Caco-2 (cell line): ENCODE measurements around the gene SVOP. TPM values are rescaled to one million over a fixed set of nuclear protein-coding genes. Genes with fewer than 3 reads are reported as not detected.
"Not testable (repeated sequence)": the region's sequence is repeated elsewhere in the genome, so short reads cannot be mapped to it uniquely, and the experiment has no call there.

Experiments
- BruUV-seq: library from RNA; stranded (reverse); fragments of 400-500 nt; replicated peaks from 2 replicates; lab custom pipeline; 2021; lab: Mats Ljungman, UMichigan
- CTCF ChIA-PET: fragments of 300-600 bp; sonication (Branson Sonifier 250); formaldehyde crosslinking; loops from one replicate; lab custom pipeline; 2022; ENCODE audit warnings: antibody characterized with exemption; lab: Charles Lee
- POLR2A ChIA-PET: fragments of 300-600 bp; sonication (Branson Sonifier 250); formaldehyde crosslinking; loops from one replicate; lab custom pipeline; 2022; ENCODE audit warnings: antibody characterized with exemption; lab: Charles Lee
- DNase-seq, 2 experiments: peaks; one replicate each; pipeline versions ENCODE4 v3.0.0 to v3.0.0-alpha.2; 2020 to 2022
- H3K27me3 ChIP-seq: replicated peaks from 2 replicates; pipeline ENCODE4 v1.6.0; 2011; ENCODE audit warnings: low read length; ENCODE audit not compliant: control insufficient read depth, insufficient read depth
- H3K36me3 ChIP-seq: 2 replicates; pipeline ENCODE4 v1.5.1; 2011; ENCODE audit warnings: low read length; ENCODE audit not compliant: control insufficient read depth, insufficient read depth
- H3K4me1 ChIP-seq: fragments of 250-450 bp; sonication (Bioruptor Pico); 2 replicates; pipeline ENCODE4 v1.5.1; 2020; ENCODE audit warnings: mild to moderate bottlenecking
- H3K4me3 ChIP-seq: 2 replicates; pipeline ENCODE4 v1.5.1; 2011; ENCODE audit warnings: low read depth, mild to moderate bottlenecking, control low read depth, low read length
- H3K9me3 ChIP-seq: fragments of 250-450 bp; sonication (Bioruptor Pico); 2 replicates; pipeline ENCODE4 v1.5.1; 2020; ENCODE audit warnings: mild to moderate bottlenecking, moderate library complexity
- H3K27ac Mint-ChIP-seq: one replicate; pipeline ENCODE4 v1.8.0; 2022; ENCODE audit warnings: mixed read lengths; ENCODE audit not compliant: unreplicated experiment
- H3K27me3 Mint-ChIP-seq: one replicate; pipeline ENCODE4 v1.8.0; 2022; ENCODE audit warnings: mixed read lengths; ENCODE audit not compliant: insufficient read depth, unreplicated experiment
- H3K36me3 Mint-ChIP-seq: one replicate; pipeline ENCODE4 v1.8.0; 2022; ENCODE audit warnings: mild to moderate bottlenecking, mixed read lengths; ENCODE audit not compliant: insufficient read depth, unreplicated experiment
- H3K4me1 Mint-ChIP-seq: one replicate; pipeline ENCODE4 v1.8.0; 2022; ENCODE audit warnings: low read depth, mixed read lengths; ENCODE audit not compliant: unreplicated experiment
- H3K4me3 Mint-ChIP-seq: one replicate; pipeline ENCODE4 v1.8.0; 2022; ENCODE audit warnings: mild to moderate bottlenecking, moderate library complexity, mixed read lengths; ENCODE audit not compliant: unreplicated experiment
- H3K9me3 Mint-ChIP-seq: one replicate; pipeline ENCODE4 v1.8.0; 2022; ENCODE audit warnings: mixed read lengths; ENCODE audit not compliant: unreplicated experiment
- CTCF ChIP-seq, 2 experiments: fragments of 200-600 bp in 1 of 2; IDR thresholded peaks; 1 replicate in 1 of 2; 2 replicates in 1 of 2; pipeline versions ENCODE4 v1.5.1 to v1.8.0; 2011 to 2022; ENCODE audit warnings: antibody characterized with exemption in 1 of 2, control low read depth in 1 of 2, inconsistent platforms in 1 of 2, low read depth in 1 of 2, low read length in 1 of 2, mild to moderate bottlenecking in 1 of 2, moderate library complexity in 1 of 2; ENCODE audit not compliant: insufficient read depth in 1 of 2, severe bottlenecking in 1 of 2, unreplicated experiment in 1 of 2
- intact Hi-C: fragments of 100-400 bp; cut with micrococcal nuclease; formaldehyde crosslinking; loops from one replicate; pipeline ENCODE4 v1.10.0; 2022; ENCODE audit not compliant: unreplicated experiment
- total RNA-seq: library from RNA; stranded (reverse); gene quantifications from 2 replicates; pipeline ENCODE4 v1.2.3, GENCODE V29; 2022

The SVOP gene
- total RNA-seq, 1 experiment from 2014 or later = 0.09 TPM

- Mint-ChIP-seq H3K4me1 (no peaks in the 10 kb centered on the region), H3K27me3 (no peaks in the 10 kb centered on the region), H3K4me3 (peak overlapping the region; percentile 80), H3K9me3 (peaks cover 18% of the 10 kb centered on the region), H3K36me3 (peaks cover 6% of the 10 kb centered on the region), H3K27ac (no peak overlapping the region)
- POLR2A ChIA-PET = no interaction called here
- intact Hi-C loops = no loop called here
- no peaks in the 10 kb centered on the region for H3K9me3 ChIP-seq
- H3K27me3 ChIP-seq = no peaks in the 10 kb centered on the region
- TF ChIP-seq CTCF (IDR thresholded peaks at IDR 0.05; ENCODE audit: insufficient read depth in 1 of 2, low read depth in 1 of 2, low read length in 1 of 2, severe bottlenecking in 1 of 2, unreplicated experiment in 1 of 2) = no peak
- CTCF ChIA-PET = interaction anchor here (0.6 kb wide), 1 partner anchor 17 kb away, joined by 3 read pairs; no protein-coding TSS in a partner anchor
- no peak overlapping the region for H3K4me3 ChIP-seq
- no peaks in the 10 kb centered on the region for H3K4me1 ChIP-seq
- no peaks in the 10 kb centered on the region for H3K36me3 ChIP-seq
- no TSS peak for BruUV-seq
- DNase-seq = no peak
These were observed 25.4 kb downstream of the SVOP start for GRCh38 chr12:108995370-108995992.

- POLR2A ChIA-PET, H3K9me3 ChIP-seq, H3K4me3 ChIP-seq, H3K9me3 Mint-ChIP-seq, intact Hi-C loops, H3K4me3 Mint-ChIP-seq, BruUV-seq, H3K36me3 ChIP-seq, DNase-seq, H3K27me3 ChIP-seq, H3K36me3 Mint-ChIP-seq, CTCF ChIA-PET, H3K4me1 Mint-ChIP-seq, H3K27me3 Mint-ChIP-seq, H3K27ac Mint-ChIP-seq, H3K4me1 ChIP-seq: not testable (repeated sequence)
These were observed 30.8 kb downstream of the SVOP start for GRCh38 chr12:108990103-108990502.

- Mint-ChIP-seq H3K27ac (no peak overlapping the region), H3K27me3 (peaks cover 11% of the 10 kb centered on the region), H3K4me1 (no peaks in the 10 kb centered on the region), H3K36me3 (no peaks in the 10 kb centered on the region), H3K9me3 (no peaks in the 10 kb centered on the region), H3K4me3 (no peak overlapping the region)
- ChIA-PET POLR2A (no interaction called here), CTCF (no interaction called here)
- no peak for DNase-seq
- Histone ChIP-seq H3K36me3 (no peaks in the 10 kb centered on the region), H3K9me3 (no peaks in the 10 kb centered on the region), H3K4me1 (no peaks in the 10 kb centered on the region), H3K27me3 (no peaks in the 10 kb centered on the region), H3K4me3 (no peak overlapping the region)
- no peak for TF ChIP-seq CTCF (IDR thresholded peaks at IDR 0.05; ENCODE audit: insufficient read depth in 1 of 2, low read depth in 1 of 2, low read length in 1 of 2, severe bottlenecking in 1 of 2, unreplicated experiment in 1 of 2)
- intact Hi-C loops = no loop called here
- BruUV-seq = no TSS peak
These were observed 31.5 kb downstream of the SVOP start for GRCh38 chr12:108989376-108989775.
